Measurements from ENCODE around the gene MEOX2.

MEOX2 gene

GRCh38 chr7:15567036-15567435, 119.4 kb downstream of the MEOX2 start:
- DNase-seq (ENCODE audit: low read depth) = no peak
- H3K4me3 ChIP-seq (ENCODE audit: low read depth, low read length) = no peak overlapping the region
- TF ChIP-seq MYC (IDR thresholded peaks at IDR 0.05; ENCODE audit: low read depth, low read length) (no peak), MAX (IDR thresholded peaks at IDR 0.05; ENCODE audit: low read depth, low read length) (no peak), CTCF (IDR thresholded peaks at IDR 0.05; ENCODE audit: low read depth, low read length) (no peak), POLR2A (IDR thresholded peaks at IDR 0.05; ENCODE audit: extremely low read depth, insufficient read length) (no peak)

GRCh38 chr7:15566476-15566875, 120.0 kb downstream of the MEOX2 start:
- no peak for DNase-seq (ENCODE audit: low read depth)
- no peak for TF ChIP-seq POLR2A (IDR thresholded peaks at IDR 0.05; ENCODE audit: extremely low read depth, insufficient read length)
- no peak for TF ChIP-seq MYC (IDR thresholded peaks at IDR 0.05; ENCODE audit: low read depth, low read length)
- TF ChIP-seq MAX (IDR thresholded peaks at IDR 0.05; ENCODE audit: low read depth, low read length) = no peak
- TF ChIP-seq CTCF (IDR thresholded peaks at IDR 0.05; ENCODE audit: low read depth, low read length) = no peak
- no peak overlapping the region for H3K4me3 ChIP-seq (ENCODE audit: low read depth, low read length)

- TF ChIP-seq CTCF (IDR thresholded peaks at IDR 0.05; ENCODE audit: low read depth, low read length) (no peak), MAX (IDR thresholded peaks at IDR 0.05; ENCODE audit: low read depth, low read length) (no peak), MYC (IDR thresholded peaks at IDR 0.05; ENCODE audit: low read depth, low read length) (no peak), POLR2A (IDR thresholded peaks at IDR 0.05; ENCODE audit: extremely low read depth, insufficient read length) (no peak)
- no peak for DNase-seq (ENCODE audit: low read depth)
- H3K4me3 ChIP-seq (ENCODE audit: low read depth, low read length) = no peak within 1 kb of the TSS
Observed at GRCh38 chr7:15561835-15562234, 124.6 kb downstream of the MEOX2 start, which contains the start of gene AGMO. AGMO (minus strand) TSS chr7:15562015.

Data from NB4 (cell line).